Fibroblast of lung (primary cell): ENCODE data around the gene WIZ.

Source experiments
- CTCF ChIP-seq, 2 donors: IDR thresholded peaks in 1 of 2; conservative IDR thresholded peaks in 1 of 2; 1 replicate in 1 of 2; 2 replicates in 1 of 2; pipeline ENCODE4 v1.5.1; 2011 to 2012; ENCODE audit warnings: low read length in 2 of 2, control low read depth in 1 of 2, inconsistent platforms in 1 of 2, low read depth in 1 of 2, mild to moderate bottlenecking in 1 of 2
- EZH2 ChIP-seq: IDR thresholded peaks from 2 replicates; pipeline ENCODE4 v1.5.1; 2012; ENCODE audit warnings: low read length, control low read depth, mild to moderate bottlenecking; ENCODE audit errors: missing control alignments

GRCh38 chr19:15393963-15394362 lies 55.8 kb downstream of the WIZ start:
- TF ChIP-seq CTCF (conservative IDR thresholded peaks at IDR 0.05 in 1 of 2, IDR thresholded peaks at IDR 0.05 in 1 of 2; ENCODE audit: low read depth in 1 of 2, low read length in 2 of 2) (no peak), EZH2 (no peak)
